ENCODE results near the gene DNAAF1.
"Not testable (repeated sequence)": the region's sequence is repeated elsewhere in the genome, so short reads cannot be mapped to it uniquely, and the experiment has no call there.

The DNAAF1 gene

GRCh38 chr16:84196727-84197394 lies 51.8 kb downstream of the DNAAF1 start:
- DNase-seq (ENCODE audit: low read depth): no peak
- no peak for TF ChIP-seq CTCF (IDR thresholded peaks at IDR 0.05; ENCODE audit: control insufficient read depth, insufficient read depth, low read depth, low read length, missing control alignments)
- no peak overlapping the region for H3K4me3 ChIP-seq (ENCODE audit: control insufficient read depth, low read depth, low read length)

- no peak overlapping the region for H3K4me3 ChIP-seq (ENCODE audit: control insufficient read depth, low read depth, low read length)
- no peak for DNase-seq (ENCODE audit: low read depth)
- no peak for TF ChIP-seq CTCF (IDR thresholded peaks at IDR 0.05; ENCODE audit: control insufficient read depth, insufficient read depth, low read depth, low read length, missing control alignments)
Measured at GRCh38 chr16:84197466-84198128, 52.5 kb downstream of the DNAAF1 start.

- DNase-seq (ENCODE audit: low read depth): peak; percentile 8
- TF ChIP-seq CTCF (IDR thresholded peaks at IDR 0.05; ENCODE audit: control insufficient read depth, insufficient read depth, low read depth, low read length, missing control alignments): no peak
- H3K4me3 ChIP-seq (ENCODE audit: control insufficient read depth, low read depth, low read length): no peak overlapping the region
Measured at GRCh38 chr16:84198401-84198800, 53.3 kb downstream of the DNAAF1 start.

- H3K4me3 ChIP-seq (ENCODE audit: control insufficient read depth, low read depth, low read length): no peak overlapping the region
- TF ChIP-seq CTCF (IDR thresholded peaks at IDR 0.05; ENCODE audit: control insufficient read depth, insufficient read depth, low read depth, low read length, missing control alignments): no peak
- no peak for DNase-seq (ENCODE audit: low read depth)
Measured at GRCh38 chr16:84199097-84199496, 54.0 kb downstream of the DNAAF1 start.

GRCh38 chr16:84199861-84200260 lies 54.8 kb downstream of the DNAAF1 start:
- H3K4me3 ChIP-seq (ENCODE audit: control insufficient read depth, low read depth, low read length): no peak overlapping the region
- TF ChIP-seq CTCF (IDR thresholded peaks at IDR 0.05; ENCODE audit: control insufficient read depth, insufficient read depth, low read depth, low read length, missing control alignments): no peak
- no peak for DNase-seq (ENCODE audit: low read depth)

GRCh38 chr16:84204551-84204950 lies 59.4 kb downstream of the DNAAF1 start:
- not testable (repeated sequence) for H3K4me3 ChIP-seq (ENCODE audit: control insufficient read depth, low read depth, low read length); DNase-seq (ENCODE audit: low read depth)

- not testable (repeated sequence) for DNase-seq (ENCODE audit: low read depth); H3K4me3 ChIP-seq (ENCODE audit: control insufficient read depth, low read depth, low read length)
Measured at GRCh38 chr16:84205123-84205522, 60.0 kb downstream of the DNAAF1 start.
